T-cell (primary cell): Measurements from ENCODE around the gene MITF. TPM values are rescaled to one million over a fixed set of nuclear protein-coding genes. Genes with fewer than 3 reads are reported as not detected.

Experiments used
- ATAC-seq, 4 experiments: fragments of 200-7000 bp in 3 of 4; fragments of 150-1000 bp in 1 of 4; cut with Tn5 transposase; replicated peaks in 1 of 4; 1 replicate in 3 of 4; 2 replicates in 1 of 4; pipeline ENCODE4 v1.10.0; 2021; ENCODE audit warnings: moderate library complexity in 3 of 4, mild to moderate bottlenecking in 2 of 4, moderate number of reproducible peaks in 1 of 4
- CTCF ChIA-PET, 2 donors: fragments of 300-600 bp; sonication (Branson Sonifier 250); formaldehyde crosslinking; loops; one replicate each; lab custom pipeline; 2022; ENCODE audit warnings: antibody characterized with exemption in 2 of 2; lab: Charles Lee
- POLR2A ChIA-PET, 2 donors: fragments of 300-600 bp; sonication (Branson Sonifier 250); formaldehyde crosslinking; loops; one replicate each; lab custom pipeline; 2022; ENCODE audit warnings: antibody characterized with exemption in 2 of 2; lab: Charles Lee
- DNase-seq, 35 experiments: peaks; one replicate each; pipeline versions ENCODE4 v3.0.0 to v3.0.0-alpha.2; 2013 to 2023
- H3K27ac ChIP-seq: one replicate; pipeline ENCODE4 v1.5.1; 2013; ENCODE audit warnings: low read length
- H3K27me3 ChIP-seq, 2 experiments: replicated peaks in 1 of 2; 1 replicate in 1 of 2; 2 replicates in 1 of 2; pipeline versions ENCODE4 v1.6.1 to v1.7.0; 2013; ENCODE audit warnings: low read length in 1 of 2, mixed read lengths in 1 of 2; ENCODE audit not compliant: control insufficient read depth in 2 of 2, insufficient read depth in 2 of 2; ENCODE audit errors: extremely low read depth in 1 of 2
- H3K36me3 ChIP-seq, 2 donors: 1 replicate in 1 of 2; 2 replicates in 1 of 2; pipeline versions ENCODE4 v1.6.1 to v1.7.0; 2013; ENCODE audit warnings: low read length in 1 of 2; ENCODE audit not compliant: control insufficient read depth in 2 of 2, insufficient read depth in 1 of 2; ENCODE audit errors: extremely low read depth in 1 of 2
- H3K4me1 ChIP-seq, 2 experiments: 1 replicate in 1 of 2; 2 replicates in 1 of 2; pipeline versions ENCODE4 v1.6.1 to v1.7.0; 2013; ENCODE audit warnings: low read length in 2 of 2, mixed read lengths in 1 of 2; ENCODE audit not compliant: insufficient read depth in 2 of 2, control insufficient read depth in 1 of 2; ENCODE audit errors: extremely low read depth in 1 of 2
- H3K4me3 ChIP-seq, 2 donors: 1 replicate in 1 of 2; 2 replicates in 1 of 2; pipeline versions ENCODE4 v1.5.1 to v1.7.0; 2013; ENCODE audit warnings: mild to moderate bottlenecking in 2 of 2, low read length in 1 of 2, moderate library complexity in 1 of 2; ENCODE audit not compliant: control insufficient read depth in 1 of 2; ENCODE audit errors: extremely low read depth in 1 of 2
- H3K9me3 ChIP-seq: 2 replicates; pipeline ENCODE4 v1.7.0; 2013
- H3K27ac Mint-ChIP-seq, 2 donors: one replicate each; pipeline ENCODE4 v1.8.0; 2020 to 2021; ENCODE audit warnings: mild to moderate bottlenecking in 2 of 2, mixed read lengths in 2 of 2
- H3K27me3 Mint-ChIP-seq, 2 donors: one replicate each; pipeline ENCODE4 v1.8.0; 2021 to 2022; ENCODE audit warnings: mixed read lengths in 2 of 2
- H3K36me3 Mint-ChIP-seq: one replicate; pipeline ENCODE4 v1.8.0; 2021; ENCODE audit warnings: mixed read lengths
- H3K4me1 Mint-ChIP-seq, 3 donors: one replicate each; pipeline ENCODE4 v1.8.0; 2020 to 2022; ENCODE audit warnings: mixed read lengths in 3 of 3, mild to moderate bottlenecking in 1 of 3
- H3K4me3 Mint-ChIP-seq, 3 donors: one replicate each; pipeline ENCODE4 v1.8.0; 2020 to 2022; ENCODE audit warnings: mild to moderate bottlenecking in 3 of 3, mixed read lengths in 3 of 3, moderate library complexity in 3 of 3
- H3K9me3 Mint-ChIP-seq, 3 donors: one replicate each; pipeline ENCODE4 v1.8.0; 2020 to 2022; ENCODE audit warnings: mixed read lengths in 3 of 3
- WGBS: methylation state at CpG from one replicate; pipeline ENCODE4 v1.1.5; 2013; ENCODE audit warnings: missing lambda C conversion rate; ENCODE audit not compliant: insufficient coverage; 5-methylcytosine and 5-hydroxymethylcytosine counted together
- total RNA-seq, 35 experiments: library from RNA in 6 of 35; stranded (reverse) in 6 of 35; fragments of 120-200 nt in 1 of 35; gene quantifications; one replicate each; pipeline versions ENCODE4 v1.2.1 to v1.2.4 and lab custom pipeline; 2013 to 2026

The MITF gene
- total RNA-seq, 5 donors from 2014 or later (not counting 1 experiment from before 2014, with no cell fraction given), result 0.09 to 0.51 (median 0.24) TPM; not detected in 1

- Histone ChIP-seq H3K9me3 (no peaks in the 10 kb centered on the region), H3K36me3 (no peaks in the 10 kb centered on the region), H3K27ac (no peak overlapping the region), H3K4me3 (no peak overlapping the region), H3K27me3 (no peaks in the 10 kb centered on the region), H3K4me1 (no peaks in the 10 kb centered on the region)
- Mint-ChIP-seq H3K36me3 (no peaks in the 10 kb centered on the region), H3K27ac (no peak overlapping the region), H3K9me3 (peaks cover 4 to 5% (median 4%) of the 10 kb centered on the region in 3 donors), H3K27me3 (no peaks in the 10 kb centered on the region), H3K4me3 (no peak overlapping the region), H3K4me1 (no peaks in the 10 kb centered on the region)
- ChIA-PET CTCF (no interaction called here), POLR2A (no interaction called here)
- 59% methylated on average over 3 of the region's 4 CpGs for WGBS
- DNase-seq, result no peak
- ATAC-seq, result no peak
Measured at GRCh38 chr3:69985266-69985665, 246.0 kb downstream of the MITF start.

- no peaks in the 10 kb centered on the region for H3K27me3 ChIP-seq
- H3K4me1 ChIP-seq, result no peaks in the 10 kb centered on the region
- Mint-ChIP-seq H3K27ac (no peak overlapping the region), H3K4me1 (no peaks in the 10 kb centered on the region), H3K9me3 (peaks cover 0 to 4% (median 2%) of the 10 kb centered on the region in 3 donors), H3K36me3 (no peaks in the 10 kb centered on the region), H3K4me3 (no peak overlapping the region), H3K27me3 (no peaks in the 10 kb centered on the region)
- ChIA-PET CTCF (no interaction called here), POLR2A (no interaction called here)
- no peak overlapping the region for H3K4me3 ChIP-seq
- H3K27ac ChIP-seq, result no peak overlapping the region
- ATAC-seq (no peak), DNase-seq (no peak)
- 100% methylated on average over 1 of the region's 6 CpGs for WGBS
- H3K9me3 ChIP-seq, result no peaks in the 10 kb centered on the region
- H3K36me3 ChIP-seq, result no peaks in the 10 kb centered on the region
Measured at GRCh38 chr3:69986419-69986818, 247.2 kb downstream of the MITF start.

- DNase-seq (no peak), ATAC-seq (no peak)
- Histone ChIP-seq H3K4me3 (no peak overlapping the region), H3K36me3 (no peaks in the 10 kb centered on the region), H3K27me3 (no peaks in the 10 kb centered on the region), H3K9me3 (no peaks in the 10 kb centered on the region), H3K27ac (no peak overlapping the region), H3K4me1 (no peaks in the 10 kb centered on the region)
- H3K27ac Mint-ChIP-seq, result no peak overlapping the region
- H3K27me3 Mint-ChIP-seq, result no peaks in the 10 kb centered on the region
- WGBS, result 97% methylated on average over 3 of the region's 6 CpGs
- H3K36me3 Mint-ChIP-seq, result no peaks in the 10 kb centered on the region
- H3K4me3 Mint-ChIP-seq, result no peak overlapping the region
- POLR2A ChIA-PET, result no interaction called here
- H3K9me3 Mint-ChIP-seq, result peaks cover 0 to 7% (median 2%) of the 10 kb centered on the region in 3 donors
- CTCF ChIA-PET, result no interaction called here
- no peaks in the 10 kb centered on the region for H3K4me1 Mint-ChIP-seq
Measured at GRCh38 chr3:69987833-69988232, 248.6 kb downstream of the MITF start.

GRCh38 chr3:69993757-69994156 is 254.5 kb downstream of the MITF start:
- Histone ChIP-seq H3K27ac (no peak overlapping the region), H3K4me1 (no peaks in the 10 kb centered on the region), H3K36me3 (no peaks in the 10 kb centered on the region), H3K9me3 (no peaks in the 10 kb centered on the region), H3K4me3 (no peak overlapping the region), H3K27me3 (no peaks in the 10 kb centered on the region)
- ChIA-PET POLR2A (no interaction called here), CTCF (no interaction called here)
- Mint-ChIP-seq H3K27me3 (peaks cover 0 to 5% of the 10 kb centered on the region in 2 donors), H3K36me3 (no peaks in the 10 kb centered on the region), H3K4me1 (no peaks in the 10 kb centered on the region), H3K27ac (no peak overlapping the region), H3K4me3 (no peak overlapping the region), H3K9me3 (peaks cover 0 to 3% (median 2%) of the 10 kb centered on the region in 3 donors)
- ATAC-seq (no peak), DNase-seq (no peak)
- WGBS, result 80% methylated on average over 1 of the region's 4 CpGs

GRCh38 chr3:69994919-69995318 is 255.7 kb downstream of the MITF start:
- Mint-ChIP-seq H3K4me1 (no peaks in the 10 kb centered on the region), H3K27me3 (peaks cover 0 to 5% of the 10 kb centered on the region in 2 donors), H3K36me3 (no peaks in the 10 kb centered on the region), H3K4me3 (no peak overlapping the region), H3K27ac (no peak overlapping the region), H3K9me3 (peaks cover 0 to 4% (median 3%) of the 10 kb centered on the region in 3 donors)
- Histone ChIP-seq H3K4me3 (no peak overlapping the region), H3K27me3 (peaks cover 0 to 4% of the 10 kb centered on the region in 2 experiments), H3K27ac (no peak overlapping the region), H3K36me3 (no peaks in the 10 kb centered on the region), H3K4me1 (no peaks in the 10 kb centered on the region), H3K9me3 (no peaks in the 10 kb centered on the region)
- no peak for ATAC-seq
- ChIA-PET CTCF (no interaction called here), POLR2A (no interaction called here)
- WGBS, result 70% methylated on average over 3 of the region's 3 CpGs
- DNase-seq, result no peak

GRCh38 chr3:69997631-69998307 is 258.5 kb downstream of the MITF start:
- Mint-ChIP-seq H3K4me3 (no peak overlapping the region), H3K9me3 (peaks cover 0 to 4% (median 4%) of the 10 kb centered on the region in 3 donors), H3K36me3 (no peaks in the 10 kb centered on the region), H3K27ac (no peak overlapping the region), H3K4me1 (no peaks in the 10 kb centered on the region), H3K27me3 (peaks cover 0 to 9% of the 10 kb centered on the region in 2 donors)
- CTCF ChIA-PET, result no interaction called here
- H3K27ac ChIP-seq, result no peak overlapping the region
- H3K4me1 ChIP-seq, result no peaks in the 10 kb centered on the region
- H3K36me3 ChIP-seq, result no peaks in the 10 kb centered on the region
- no peak for ATAC-seq
- H3K27me3 ChIP-seq, result peaks cover 0 to 4% of the 10 kb centered on the region in 2 experiments
- 100% methylated on average over 1 of the region's 3 CpGs for WGBS
- POLR2A ChIA-PET, result interaction anchor here in 1 of 2 donors (0.5 kb wide), 1 partner anchor 9 kb away, joined by 7 read pairs; no protein-coding TSS in a partner anchor
- no peaks in the 10 kb centered on the region for H3K9me3 ChIP-seq
- no peak for DNase-seq
- no peak overlapping the region for H3K4me3 ChIP-seq
